ENCODE measurements around the gene TCAP.

Gene TCAP

DNA sequence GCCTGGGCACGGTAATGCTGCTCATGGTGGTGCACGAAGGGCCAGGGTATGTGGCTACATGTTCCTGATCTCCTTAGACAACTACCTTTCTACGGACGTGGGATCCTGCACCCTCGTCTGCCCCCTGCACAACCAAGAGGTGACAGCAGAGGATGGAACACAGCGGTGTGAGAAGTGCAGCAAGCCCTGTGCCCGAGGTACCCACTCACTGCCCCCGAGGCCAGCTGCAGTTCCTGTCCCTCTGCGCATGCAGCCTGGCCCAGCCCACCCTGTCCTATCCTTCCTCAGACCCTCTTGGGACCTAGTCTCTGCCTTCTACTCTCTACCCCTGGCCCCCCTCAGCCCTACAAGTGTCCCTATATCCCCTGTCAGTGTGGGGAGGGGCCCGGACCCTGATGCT is 46.7 kb downstream of the TCAP start:
- Histone ChIP-seq H3K36me3 (ENCODE audit: control insufficient read depth in 2 of 2, insufficient read depth in 2 of 2, low read length in 2 of 2) (peaks cover 29 to 49% of the 10 kb centered on the region in 2 donors), H3K27ac (ENCODE audit: low read length) (no peak overlapping the region)

GRCh38 chr17:39714234-39714633 is 49.1 kb downstream of the TCAP start:
- no peaks in the 10 kb centered on the region for H3K9me3 ChIP-seq (ENCODE audit: control insufficient read depth in 2 of 2, low read length in 2 of 2)
- H3K27me3 ChIP-seq (ENCODE audit: control insufficient read depth in 1 of 2, insufficient read depth in 2 of 2, low read length in 2 of 2) = no peaks in the 10 kb centered on the region
- no peak overlapping the region for H3K9ac ChIP-seq (ENCODE audit: low read length in 2 of 2)
- H3K4me3 ChIP-seq (ENCODE audit: low read length in 2 of 2) = no peak overlapping the region
- H3K36me3 ChIP-seq (ENCODE audit: control insufficient read depth in 2 of 2, insufficient read depth in 2 of 2, low read length in 2 of 2) = peaks cover 28 to 45% of the 10 kb centered on the region in 2 donors
- peaks cover 3% of the 10 kb centered on the region for H3K4me1 ChIP-seq (ENCODE audit: control insufficient read depth, insufficient read depth, low read length)
- no peak overlapping the region for H3K27ac ChIP-seq (ENCODE audit: low read length)

More for the DNA sequence above, 46.7 kb downstream of the TCAP start:
- H3K4me1 ChIP-seq (ENCODE audit: control insufficient read depth, insufficient read depth, low read length) = peaks cover 3% of the 10 kb centered on the region
- H3K9me3 ChIP-seq (ENCODE audit: control insufficient read depth in 2 of 2, low read length in 2 of 2) = no peaks in the 10 kb centered on the region
- no peaks in the 10 kb centered on the region for H3K27me3 ChIP-seq (ENCODE audit: control insufficient read depth in 1 of 2, insufficient read depth in 2 of 2, low read length in 2 of 2)
- H3K4me3 ChIP-seq (ENCODE audit: low read length in 2 of 2) = no peak overlapping the region
- no peak overlapping the region for H3K9ac ChIP-seq (ENCODE audit: low read length in 2 of 2)

DNA sequence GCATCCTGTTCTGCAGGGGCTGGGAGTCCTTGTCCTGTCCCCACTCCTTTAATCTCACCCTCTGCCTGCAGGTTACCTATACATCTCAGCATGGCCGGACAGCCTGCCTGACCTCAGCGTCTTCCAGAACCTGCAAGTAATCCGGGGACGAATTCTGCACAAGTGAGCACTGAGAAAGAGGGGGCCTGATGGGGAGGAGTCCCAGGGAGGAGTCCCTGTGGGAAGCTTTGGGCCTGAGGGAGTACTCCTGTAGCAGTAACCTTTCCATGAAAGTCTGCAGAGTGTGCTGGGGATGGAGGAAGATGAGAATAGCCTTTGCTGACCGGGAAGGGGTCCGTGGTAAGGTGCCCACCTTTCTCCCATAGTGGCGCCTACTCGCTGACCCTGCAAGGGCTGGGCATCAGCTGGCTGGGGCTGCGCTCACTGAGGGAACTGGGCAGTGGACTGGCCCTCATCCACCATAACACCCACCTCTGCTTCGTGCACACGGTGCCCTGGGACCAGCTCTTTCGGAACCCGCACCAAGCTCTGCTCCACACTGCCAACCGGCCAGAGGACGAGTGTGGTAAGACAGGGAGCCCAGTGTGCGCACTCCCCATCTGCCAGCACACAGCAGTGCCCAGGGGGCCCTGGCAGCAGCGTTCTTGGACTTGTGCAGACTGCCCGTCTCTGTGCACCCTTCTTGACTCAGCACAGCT is 50.4 kb downstream of the TCAP start:
- Histone ChIP-seq H3K9me3 (ENCODE audit: control insufficient read depth in 2 of 2, low read length in 2 of 2) (no peaks in the 10 kb centered on the region), H3K27me3 (ENCODE audit: control insufficient read depth in 1 of 2, insufficient read depth in 2 of 2, low read length in 2 of 2) (no peaks in the 10 kb centered on the region), H3K27ac (ENCODE audit: low read length) (no peak overlapping the region), H3K4me1 (ENCODE audit: control insufficient read depth, insufficient read depth, low read length) (peaks cover 3% of the 10 kb centered on the region), H3K36me3 (ENCODE audit: control insufficient read depth in 2 of 2, insufficient read depth in 2 of 2, low read length in 2 of 2) (peaks cover 34 to 39% of the 10 kb centered on the region in 2 donors), H3K9ac (ENCODE audit: low read length in 2 of 2) (no peak overlapping the region), H3K4me3 (ENCODE audit: low read length in 2 of 2) (no peak overlapping the region)

Measured in stomach smooth muscle (tissue), 2 donors.